Renal cortex interstitium (tissue), 11 donors: ENCODE data around the gene PXDN. TPM values are rescaled to one million over a fixed set of nuclear protein-coding genes. Genes with fewer than 3 reads are reported as not detected.

Source experiments
- DNase-seq, 11 donors: peaks; one replicate each; pipeline ENCODE4 v3.0.0-alpha.2; 2013; ENCODE audit warnings: low read depth in 9 of 11, low spot score in 4 of 11; ENCODE audit errors: extremely low read depth in 1 of 11
- polyA plus RNA-seq, 3 donors: library from polyadenylated mRNA; unstranded; fragments of 120-200 nt; gene quantifications; one replicate each; pipeline ENCODE4 v1.2.1, GENCODE V29; 2013; ENCODE audit not compliant: insufficient read length in 3 of 3

The PXDN gene
- polyA plus RNA-seq, 3 donors, result 149 to 194 (median 168) TPM

- no peak for DNase-seq
Observed at GRCh38 chr2:1748741-1749488, 4.6 kb upstream of the PXDN start.

- no peak for DNase-seq
Observed at GRCh38 chr2:1748176-1748740, 3.9 kb upstream of the PXDN start.

DNA sequence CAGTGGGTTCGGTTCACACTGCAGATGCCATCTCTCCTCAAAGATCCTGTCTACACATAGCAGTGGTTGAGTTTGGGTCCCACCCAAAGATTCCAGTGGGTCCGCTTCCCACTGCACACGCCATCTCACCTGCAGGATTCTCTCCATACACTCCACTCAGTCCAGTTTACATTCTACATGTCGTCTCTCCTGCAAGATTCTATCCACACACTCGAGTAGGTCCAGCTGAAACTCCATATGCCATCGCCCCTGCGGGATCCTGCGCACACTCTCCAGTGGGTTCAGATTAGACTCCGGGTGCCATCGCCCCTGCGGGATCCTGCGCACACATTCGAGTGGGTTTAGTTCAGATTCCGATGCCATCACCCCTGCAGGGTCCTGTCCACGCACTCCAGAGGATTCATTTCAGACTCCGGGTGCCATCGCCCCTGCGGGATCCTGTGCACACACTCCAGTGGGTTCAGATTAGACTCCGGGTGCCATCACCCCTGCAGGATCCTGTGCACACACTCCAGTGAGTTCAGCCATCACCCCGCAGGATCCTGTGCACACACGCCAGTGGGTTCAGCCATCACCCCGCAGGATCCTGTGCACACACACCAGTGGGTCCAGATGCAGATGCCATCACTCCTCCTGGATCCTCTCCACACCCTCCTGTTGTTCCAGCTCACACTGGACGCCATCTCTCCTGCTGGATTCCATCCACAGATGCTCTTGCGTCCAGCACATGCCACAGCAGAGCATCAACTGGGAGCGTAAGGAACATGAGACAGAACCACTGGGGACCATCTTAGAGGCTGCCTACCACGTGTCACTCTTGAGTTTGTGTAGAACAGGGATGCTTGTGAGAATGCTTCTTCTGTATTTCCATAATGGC is 3.0 kb upstream of the PXDN start:
- DNase-seq, result no peak

GRCh38 chr2:1746174-1747064 is 2.1 kb upstream of the PXDN start:
- DNase-seq, result no peak

- no peak for DNase-seq
Observed at GRCh38 chr2:1745171-1746023, 1.1 kb upstream of the PXDN start.

- no peak for DNase-seq
Observed at GRCh38 chr2:1744151-1744445, 217 bp downstream of the PXDN start.

GRCh38 chr2:1743396-1744150 is 742 bp downstream of the PXDN start:
- no peak for DNase-seq

DNA sequence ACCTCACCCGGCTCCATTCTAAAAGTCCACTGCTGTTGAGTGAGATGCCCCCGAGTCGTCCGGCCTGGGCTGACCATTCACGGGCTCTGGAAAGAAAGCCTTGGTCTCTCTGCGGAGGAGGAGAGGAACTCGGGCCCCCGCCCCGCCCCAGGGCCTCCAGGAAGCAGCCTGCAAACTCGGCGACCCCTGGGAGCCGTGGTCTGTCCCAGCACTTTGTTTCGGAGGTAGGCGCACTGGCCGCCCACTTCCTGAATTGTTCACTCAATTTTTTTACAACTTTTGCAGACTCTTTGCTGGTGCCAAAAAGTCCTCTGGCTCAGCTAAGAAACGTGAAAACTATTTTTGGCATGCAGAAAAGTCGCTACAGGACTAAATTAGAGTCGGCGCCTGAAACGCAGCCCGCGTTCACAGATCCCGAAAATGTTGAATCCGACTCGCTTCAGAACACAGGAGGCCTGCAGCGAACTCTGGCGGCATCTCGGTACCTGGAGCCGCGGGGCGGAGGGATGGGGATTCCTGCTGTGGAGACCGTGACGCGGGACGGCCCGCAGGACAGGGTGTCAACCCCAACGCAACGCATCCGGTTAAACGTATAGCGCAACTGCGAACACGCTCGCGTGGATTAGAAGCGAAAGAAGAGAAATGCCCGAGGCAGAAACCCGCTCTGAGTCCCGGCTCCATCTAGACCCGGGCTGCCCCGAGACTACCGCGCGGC is 1.5 kb downstream of the PXDN start:
- peak in 8 of 11 donors; percentile 81 to 91 (median 84) for DNase-seq

- DNase-seq, result no peak
Observed at GRCh38 chr2:1742301-1742680, 2.0 kb downstream of the PXDN start.

GRCh38 chr2:1741851-1742250 is 2.5 kb downstream of the PXDN start:
- DNase-seq, result no peak

- DNase-seq, result no peak
Observed at GRCh38 chr2:1740716-1741589, 3.4 kb downstream of the PXDN start.

- no peak for DNase-seq
Observed at GRCh38 chr2:1739961-1740715, 4.2 kb downstream of the PXDN start.

DNA sequence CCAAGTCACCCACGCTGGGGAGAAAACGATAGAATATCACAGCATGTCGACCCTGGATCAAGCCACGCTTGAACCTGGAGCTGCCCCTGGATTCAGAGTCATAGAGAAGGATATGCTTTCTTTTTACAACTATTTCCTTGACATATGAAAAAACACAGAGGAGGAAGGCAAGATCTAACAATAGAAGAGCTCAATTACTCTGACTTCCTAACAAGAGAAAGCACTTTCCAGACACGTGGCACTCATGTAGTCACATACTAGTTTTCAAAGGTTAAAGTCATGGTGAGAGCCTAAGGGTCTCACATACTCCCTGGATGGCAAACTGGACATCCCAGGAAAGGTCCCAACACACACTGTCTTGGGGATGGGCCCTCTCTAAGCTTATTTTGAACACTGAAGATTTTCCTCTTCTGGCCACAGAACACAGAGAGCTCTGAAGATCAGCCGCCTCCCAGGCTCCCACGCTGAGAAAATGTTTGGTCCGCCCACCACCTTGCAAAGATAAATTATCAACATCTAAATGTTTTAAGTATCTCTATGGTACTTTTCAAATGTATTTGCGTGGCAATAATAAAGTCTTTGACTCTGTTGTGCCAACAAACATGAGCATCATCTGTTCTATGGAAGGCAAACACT is 4.9 kb downstream of the PXDN start:
- DNase-seq, result no peak

GRCh38 chr2:1738646-1739302 is 5.5 kb downstream of the PXDN start:
- no peak for DNase-seq

- DNase-seq, result no peak
Observed at GRCh38 chr2:1738163-1738562, 6.2 kb downstream of the PXDN start.
